Smooth muscle cell (in vitro differentiated cells): Measurements from ENCODE around the gene MUC4. TPM values are rescaled to one million over a fixed set of nuclear protein-coding genes. Genes with fewer than 3 reads are reported as not detected.

Source experiments
- DNase-seq: peaks from one replicate; lab custom pipeline; 2025; ENCODE audit not compliant: unreplicated experiment; lab: John Stamatoyannopoulos, UW
- H2AFZ ChIP-seq: fragments of 200-600 bp; sonication (generic); 2 replicates; pipeline ENCODE4 v1.6.0; 2016; ENCODE audit warnings: antibody characterized with exemption, low read depth, mild to moderate bottlenecking
- H3F3A ChIP-seq: fragments of 200-600 bp; sonication (generic); 2 replicates; pipeline ENCODE4 v1.6.0; 2017; ENCODE audit warnings: antibody characterized with exemption, low read depth
- H3K27ac ChIP-seq: fragments of 200-600 bp; sonication (generic); 2 replicates; pipeline ENCODE4 v1.5.1; 2016; ENCODE audit warnings: low read depth, mild to moderate bottlenecking
- H3K27me3 ChIP-seq: fragments of 200-600 bp; sonication (generic); 2 replicates; pipeline ENCODE4 v1.6.1; 2016; ENCODE audit warnings: low read depth, mild to moderate bottlenecking
- H3K36me3 ChIP-seq: fragments of 200-600 bp; sonication (generic); 2 replicates; pipeline ENCODE4 v1.5.1; 2016; ENCODE audit warnings: low read depth
- H3K4me1 ChIP-seq: fragments of 200-600 bp; sonication (generic); 2 replicates; pipeline ENCODE4 v1.5.1; 2016; ENCODE audit warnings: low read depth
- H3K4me2 ChIP-seq: fragments of 200-600 bp; sonication (generic); 2 replicates; pipeline ENCODE4 v1.6.0; 2016; ENCODE audit warnings: mild to moderate bottlenecking
- H3K4me3 ChIP-seq: fragments of 200-600 bp; sonication (generic); 2 replicates; pipeline ENCODE4 v1.5.1; 2016; ENCODE audit warnings: mild to moderate bottlenecking
- H3K79me2 ChIP-seq: fragments of 200-600 bp; sonication (generic); 2 replicates; pipeline ENCODE4 v1.6.0; 2016; ENCODE audit warnings: low read depth, mild to moderate bottlenecking
- H3K9ac ChIP-seq: fragments of 200-600 bp; sonication (generic); 2 replicates; pipeline ENCODE4 v1.6.0; 2016; ENCODE audit warnings: low read depth
- H3K9me3 ChIP-seq: fragments of 200-600 bp; sonication (generic); replicated peaks from 2 replicates; pipeline ENCODE4 v1.5.1; 2016; ENCODE audit warnings: low read depth
- H4K20me1 ChIP-seq: fragments of 200-600 bp; sonication (generic); 2 replicates; pipeline ENCODE4 v1.6.0; 2016; ENCODE audit warnings: low read depth
- WGBS: methylation state at CpG from one replicate; pipeline ENCODE4 v1.1.7; 2016; ENCODE audit warnings: low lambda C conversion rate; 5-methylcytosine and 5-hydroxymethylcytosine counted together
- polyA plus RNA-seq: library from polyadenylated mRNA; unstranded; fragments of >200 nt; fragmentation: Nextera tagmentation; extraction: Ambion mirVana; gene quantifications from 2 replicates; pipeline ENCODE4 v1.2.1, GENCODE V29; 2016
- total RNA-seq: library from RNA; depleted of rRNA; stranded (reverse); fragments of >200 nt; gene quantifications from 2 replicates; pipeline ENCODE4 v1.2.3, GENCODE V29; 2014
- TF ChIP-seq, protein P1 (sequence below): fragments of 200-600 bp; sonication (generic); IDR thresholded peaks from 2 replicates; pipeline ENCODE4 v1.5.1; 2017; ENCODE audit warnings: borderline replicate concordance, mild to moderate bottlenecking, antibody characterized with exemption; ENCODE audit not compliant: insufficient read depth, poor library complexity, severe bottlenecking

The MUC4 gene
- total and polyA plus RNA-seq, 2 experiments from 2014 or later = not detected

DNA sequence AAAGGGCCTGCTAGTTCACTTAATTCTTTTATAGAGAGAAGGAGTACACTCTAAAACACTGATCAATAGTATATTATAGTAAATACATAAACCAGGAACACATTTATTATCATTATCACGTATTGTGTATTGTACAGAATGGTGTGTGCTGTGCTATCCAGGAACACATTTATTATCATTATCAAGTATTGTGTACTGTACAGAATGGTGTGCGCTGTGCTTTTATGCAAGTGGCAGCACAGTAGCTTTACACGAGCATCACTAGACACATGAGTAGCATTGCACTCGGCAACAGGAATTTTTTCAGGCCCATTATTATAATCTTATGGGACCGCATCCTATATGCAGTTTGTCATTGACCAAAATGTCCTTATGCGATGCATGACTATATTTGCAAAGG, 111.9 kb downstream of the MUC4 start:
- Histone ChIP-seq H3K4me1 (peaks cover 24% of the 10 kb centered on the region), H3K4me3 (no peak overlapping the region), H4K20me1 (peaks cover 3% of the 10 kb centered on the region), H3K27me3 (no peaks in the 10 kb centered on the region), H3K9me3 (no peaks in the 10 kb centered on the region), H3F3A (peaks cover 19% of the 10 kb centered on the region), H3K79me2 (no peaks in the 10 kb centered on the region), H3K36me3 (no peaks in the 10 kb centered on the region), H3K4me2 (no peak overlapping the region), H3K9ac (no peak overlapping the region), H3K27ac (no peak overlapping the region), H2AFZ (no peak overlapping the region)
- TF ChIP-seq, protein P1, sequence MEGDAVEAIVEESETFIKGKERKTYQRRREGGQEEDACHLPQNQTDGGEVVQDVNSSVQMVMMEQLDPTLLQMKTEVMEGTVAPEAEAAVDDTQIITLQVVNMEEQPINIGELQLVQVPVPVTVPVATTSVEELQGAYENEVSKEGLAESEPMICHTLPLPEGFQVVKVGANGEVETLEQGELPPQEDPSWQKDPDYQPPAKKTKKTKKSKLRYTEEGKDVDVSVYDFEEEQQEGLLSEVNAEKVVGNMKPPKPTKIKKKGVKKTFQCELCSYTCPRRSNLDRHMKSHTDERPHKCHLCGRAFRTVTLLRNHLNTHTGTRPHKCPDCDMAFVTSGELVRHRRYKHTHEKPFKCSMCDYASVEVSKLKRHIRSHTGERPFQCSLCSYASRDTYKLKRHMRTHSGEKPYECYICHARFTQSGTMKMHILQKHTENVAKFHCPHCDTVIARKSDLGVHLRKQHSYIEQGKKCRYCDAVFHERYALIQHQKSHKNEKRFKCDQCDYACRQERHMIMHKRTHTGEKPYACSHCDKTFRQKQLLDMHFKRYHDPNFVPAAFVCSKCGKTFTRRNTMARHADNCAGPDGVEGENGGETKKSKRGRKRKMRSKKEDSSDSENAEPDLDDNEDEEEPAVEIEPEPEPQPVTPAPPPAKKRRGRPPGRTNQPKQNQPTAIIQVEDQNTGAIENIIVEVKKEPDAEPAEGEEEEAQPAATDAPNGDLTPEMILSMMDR = no peak
- DNase-seq = no peak
- WGBS = 86% methylated on average over 6 of the region's 6 CpGs

DNA sequence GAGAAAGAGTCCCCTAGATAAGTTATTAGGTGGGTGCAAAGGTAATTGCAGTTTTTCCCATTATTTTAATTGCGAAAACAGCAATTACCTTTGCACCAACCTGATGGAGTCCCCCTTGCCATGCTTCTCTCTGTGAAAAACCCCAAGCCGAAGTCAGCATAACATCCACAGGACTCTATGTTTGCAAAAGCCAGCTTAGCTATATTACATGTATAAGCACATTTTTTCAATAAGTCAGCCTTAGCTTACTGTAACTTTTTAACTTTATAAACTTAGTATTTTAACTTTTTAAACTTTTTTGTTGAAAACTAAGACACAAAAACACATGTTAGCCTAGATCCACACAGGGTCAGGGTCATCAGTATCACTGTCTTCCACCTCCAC, 112.3 kb downstream of the MUC4 start:
- Histone ChIP-seq H3K4me3 (no peak overlapping the region), H3K27ac (no peak overlapping the region), H3K79me2 (no peaks in the 10 kb centered on the region), H3K27me3 (no peaks in the 10 kb centered on the region), H4K20me1 (peaks cover 3% of the 10 kb centered on the region), H3K9ac (no peak overlapping the region), H2AFZ (no peak overlapping the region), H3K36me3 (no peaks in the 10 kb centered on the region), H3K4me1 (peaks cover 24% of the 10 kb centered on the region), H3K9me3 (no peaks in the 10 kb centered on the region), H3F3A (peaks cover 19% of the 10 kb centered on the region), H3K4me2 (no peak overlapping the region)
- 97% methylated on average over 2 of the region's 2 CpGs for WGBS
- no peak for DNase-seq
- TF ChIP-seq, protein P1 = no peak

DNA sequence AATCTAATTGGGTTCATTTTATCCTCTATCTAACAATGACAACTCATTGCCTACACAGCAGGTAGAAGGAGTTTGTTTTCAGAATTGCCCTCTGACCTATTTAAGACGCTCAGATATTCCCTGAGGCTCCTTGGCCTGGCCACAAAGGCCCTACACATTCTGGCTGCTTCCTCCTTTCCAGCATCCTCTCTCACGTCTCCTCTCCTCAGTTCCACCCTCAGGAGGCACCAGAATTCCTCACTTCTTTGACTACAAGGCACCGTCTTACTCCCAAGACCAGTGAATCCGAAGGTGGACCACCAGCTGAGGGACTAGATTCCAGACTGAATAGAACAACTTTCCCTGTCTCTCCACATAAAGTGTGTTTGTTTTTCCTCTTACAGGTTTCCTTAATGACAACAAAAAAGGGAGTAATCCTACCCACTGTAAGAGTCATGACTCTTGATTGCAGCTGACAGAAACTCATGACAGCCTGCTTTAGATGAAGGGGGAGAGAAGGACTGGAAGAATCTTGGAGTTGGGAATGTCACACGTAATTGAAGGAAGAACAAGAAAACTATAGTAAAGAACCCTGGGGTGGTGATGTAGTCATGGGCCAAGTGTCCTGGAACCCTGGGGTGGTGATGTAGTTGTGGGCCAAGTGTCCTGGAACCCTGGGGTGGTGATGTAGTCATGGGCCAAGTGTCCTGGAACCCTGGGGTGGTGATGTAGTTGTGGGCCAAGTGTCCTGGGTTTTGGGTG, 112.9 kb downstream of the MUC4 start:
- no peak overlapping the region for H2AFZ ChIP-seq
- H3F3A ChIP-seq = peaks cover 19% of the 10 kb centered on the region
- TF ChIP-seq, protein P1 = no peak
- H3K27me3 ChIP-seq = no peaks in the 10 kb centered on the region
- no peak for DNase-seq
- 71% methylated on average over 5 of the region's 5 CpGs for WGBS
- H3K9ac ChIP-seq = no peak overlapping the region
- no peak overlapping the region for H3K4me2 ChIP-seq
- H3K4me1 ChIP-seq = peaks cover 24% of the 10 kb centered on the region
- no peak overlapping the region for H3K27ac ChIP-seq
- no peaks in the 10 kb centered on the region for H3K9me3 ChIP-seq
- peaks cover 3% of the 10 kb centered on the region for H4K20me1 ChIP-seq
- H3K36me3 ChIP-seq = no peaks in the 10 kb centered on the region
- no peak overlapping the region for H3K4me3 ChIP-seq
- no peaks in the 10 kb centered on the region for H3K79me2 ChIP-seq

- no peak overlapping the region for H3K4me3 ChIP-seq
- peaks cover 3% of the 10 kb centered on the region for H4K20me1 ChIP-seq
- no peak overlapping the region for H3K9ac ChIP-seq
- 87% methylated on average over 4 of the region's 4 CpGs for WGBS
- H3K4me2 ChIP-seq = no peak overlapping the region
- peaks cover 19% of the 10 kb centered on the region for H3F3A ChIP-seq
- no peak overlapping the region for H3K27ac ChIP-seq
- no peaks in the 10 kb centered on the region for H3K79me2 ChIP-seq
- H3K9me3 ChIP-seq = no peaks in the 10 kb centered on the region
- H3K36me3 ChIP-seq = no peaks in the 10 kb centered on the region
- H3K4me1 ChIP-seq = peaks cover 24% of the 10 kb centered on the region
- no peak for DNase-seq
- TF ChIP-seq, protein P1 = no peak
- no peak overlapping the region for H2AFZ ChIP-seq
- H3K27me3 ChIP-seq = no peaks in the 10 kb centered on the region
These were observed 113.4 kb downstream of the MUC4 start for GRCh38 chr3:195698325-195698646.
